Measurements from ENCODE around the gene GTPBP6. TPM values are rescaled to one million over a fixed set of nuclear protein-coding genes. Genes with fewer than 3 reads are reported as not detected.
A peak's percentile ranks its signal among the peaks of the same experiment; 100 is the strongest.

GTPBP6 gene
- polyA plus RNA-seq (ENCODE audit: insufficient read length): 62.7 TPM

- peak; percentile 100 for DNase-seq
Measured at GRCh38 chrX:318739-319578, at the start of gene GTPBP6. Gene GTPBP6, minus strand, starts transcription at chrX:318796. Its CDS starts 9 bp downstream, at chrX:318787.

GRCh38 chrX:367866-368265 is 49.3 kb upstream of the GTPBP6 start:
- no peak for DNase-seq

GRCh38 chrX:367349-367748 is 48.8 kb upstream of the GTPBP6 start:
- DNase-seq: no peak

GRCh38 chrX:363621-364375 is 45.2 kb upstream of the GTPBP6 start:
- no peak for DNase-seq

- DNase-seq: no peak
Measured at GRCh38 chrX:362937-363620, 44.5 kb upstream of the GTPBP6 start.

- DNase-seq: no peak
Measured at GRCh38 chrX:362351-362750, 43.8 kb upstream of the GTPBP6 start.

GRCh38 chrX:361231-362145 is 42.9 kb upstream of the GTPBP6 start:
- DNase-seq: no peak

- DNase-seq: no peak
Measured at GRCh38 chrX:360496-361150, 42.0 kb upstream of the GTPBP6 start.

- DNase-seq: no peak
Measured at GRCh38 chrX:358651-359143, 40.1 kb upstream of the GTPBP6 start.

GRCh38 chrX:357693-358471 is 39.3 kb upstream of the GTPBP6 start:
- no peak for DNase-seq

- no peak for DNase-seq
Measured at GRCh38 chrX:357035-357692, 38.6 kb upstream of the GTPBP6 start.

GRCh38 chrX:356385-357034 is 37.9 kb upstream of the GTPBP6 start:
- no peak for DNase-seq

GRCh38 chrX:355329-356050 is 36.9 kb upstream of the GTPBP6 start:
- DNase-seq: no peak

GRCh38 chrX:353566-354535 is 35.3 kb upstream of the GTPBP6 start:
- DNase-seq: no peak

- DNase-seq: no peak
Measured at GRCh38 chrX:352582-353314, 34.2 kb upstream of the GTPBP6 start.

- no peak for DNase-seq
Measured at GRCh38 chrX:352181-352580, 33.6 kb upstream of the GTPBP6 start.

- DNase-seq: no peak
Measured at GRCh38 chrX:351736-352135, 33.1 kb upstream of the GTPBP6 start.

All from hindlimb muscle (tissue), 1 donor.